HG03558 (cell line): ENCODE data around the gene ASB8.

Source experiments
- ATAC-seq: cut with Tn5 transposase; IDR thresholded peaks from one replicate; pipeline ENCODE4 v1.9.1; 2021; ENCODE audit warnings: moderate number of reproducible peaks; ENCODE audit not compliant: unreplicated experiment; ENCODE audit errors: extremely low read depth

Gene ASB8

DNA sequence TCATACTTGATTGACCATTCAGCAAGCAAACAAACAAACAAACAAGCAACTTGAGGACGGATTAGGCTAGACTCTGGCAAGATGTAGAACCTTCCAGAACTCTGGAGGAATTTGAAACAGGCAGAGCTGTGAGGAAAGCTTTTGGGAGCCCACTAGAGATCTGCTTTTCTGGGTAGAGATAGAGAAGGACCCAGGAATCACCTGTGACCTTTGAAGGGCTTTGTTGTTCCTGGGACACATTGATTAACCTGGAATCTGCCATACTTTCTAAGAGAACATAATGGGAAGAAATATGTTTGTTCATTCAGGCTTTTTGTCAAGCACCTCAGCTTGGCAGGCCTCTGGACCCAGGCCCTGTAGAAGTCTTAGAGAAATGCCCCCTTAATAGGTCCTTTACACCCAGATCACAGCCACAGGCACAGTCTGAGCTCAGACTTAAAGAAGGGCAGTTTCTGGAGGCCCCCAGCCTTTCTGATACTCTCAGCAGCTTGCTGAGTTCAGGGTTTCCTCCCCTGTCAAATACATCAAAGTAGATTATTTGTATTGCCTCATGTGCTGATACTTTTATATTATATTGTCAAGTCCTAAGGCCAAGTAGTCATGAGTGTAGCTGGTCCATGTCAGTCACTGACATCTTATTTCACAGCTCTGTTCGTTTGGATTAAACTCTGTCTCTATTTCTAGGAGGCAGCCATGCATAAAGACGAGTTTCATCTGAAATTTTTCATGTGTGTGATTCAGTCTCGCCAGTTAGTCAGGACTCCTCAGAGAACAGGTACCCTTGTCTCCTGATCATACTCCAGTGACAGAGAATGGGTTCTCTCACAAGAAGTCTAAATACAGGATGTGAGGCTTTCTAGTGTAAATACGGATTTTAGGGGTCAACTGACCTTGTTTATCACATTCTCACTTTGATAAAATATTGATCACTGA lies 50.4 kb downstream of the ASB8 start:
- no peak for ATAC-seq

DNA sequence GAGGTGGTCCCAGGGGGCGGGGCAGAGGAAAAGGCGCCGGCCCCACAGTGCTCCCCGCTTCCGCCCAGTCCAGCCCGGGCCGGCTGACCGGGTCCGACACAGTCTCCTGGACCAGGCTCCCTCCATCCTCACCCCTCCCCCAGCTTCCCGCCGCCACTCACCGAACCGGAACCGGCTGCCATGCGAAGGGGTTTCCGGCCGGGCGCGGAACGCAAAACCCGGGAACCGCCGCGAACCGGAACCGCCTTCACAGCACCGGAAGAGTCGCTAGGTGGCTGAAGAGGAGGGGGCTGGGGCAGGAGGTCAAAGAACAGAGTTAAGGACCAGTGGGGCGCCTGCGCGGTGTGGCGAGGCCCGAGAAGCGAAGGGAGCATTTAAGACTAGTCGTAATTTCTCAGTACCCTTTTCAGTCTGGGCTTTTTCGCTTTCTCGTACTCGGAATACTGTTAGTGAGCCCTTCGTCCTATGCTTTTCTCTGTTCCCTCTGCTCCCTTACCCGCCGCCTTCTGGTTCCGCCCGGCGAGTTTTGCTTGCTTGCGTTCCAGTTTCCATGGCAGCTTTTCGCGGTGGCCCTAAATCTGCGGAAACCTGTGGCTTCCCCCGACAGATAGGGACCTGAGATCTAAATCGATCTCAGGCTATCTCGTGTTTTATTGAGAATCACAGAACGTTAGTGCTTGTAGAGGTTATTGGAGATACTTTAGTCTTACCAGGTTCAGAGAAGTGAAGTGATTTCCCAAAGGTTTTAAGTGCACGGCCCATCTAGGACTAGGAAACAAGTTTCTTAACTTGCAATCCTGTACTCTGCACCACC lies 51.2 kb downstream of the ASB8 start, which contains the start of gene SENP1:
SENP1 (minus strand) TSS at position 213 of the 814 bp plus-strand sequence. CDS start 4,607 bp downstream, outside the sequence.
- no peak for ATAC-seq

DNA sequence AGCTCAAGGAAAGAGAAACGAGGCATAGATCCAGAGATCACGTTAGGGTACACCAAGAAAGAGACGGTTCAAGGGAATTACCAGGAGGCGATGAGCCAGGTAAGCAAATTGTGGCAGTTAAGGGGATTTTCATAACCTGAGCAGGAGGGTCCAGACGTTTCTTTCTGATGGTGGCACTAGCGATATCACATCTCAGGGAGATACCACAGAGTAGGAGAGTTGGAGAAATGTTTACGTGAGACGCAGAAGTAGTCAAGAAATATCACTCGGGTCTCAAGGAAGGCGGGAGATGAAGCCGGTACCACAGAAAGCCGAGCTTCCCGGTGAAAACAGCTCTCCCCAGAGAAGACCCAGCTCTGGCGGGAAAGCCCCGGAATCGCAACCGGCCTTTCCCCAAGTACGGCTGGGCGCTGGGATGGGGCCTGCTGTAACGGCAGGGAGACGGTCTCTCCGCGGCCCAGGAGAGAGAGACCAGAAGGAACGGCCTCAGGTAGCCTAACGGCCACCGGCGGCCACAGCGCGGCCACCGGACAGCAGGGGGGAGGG lies 51.9 kb downstream of the ASB8 start:
- no peak for ATAC-seq

DNA sequence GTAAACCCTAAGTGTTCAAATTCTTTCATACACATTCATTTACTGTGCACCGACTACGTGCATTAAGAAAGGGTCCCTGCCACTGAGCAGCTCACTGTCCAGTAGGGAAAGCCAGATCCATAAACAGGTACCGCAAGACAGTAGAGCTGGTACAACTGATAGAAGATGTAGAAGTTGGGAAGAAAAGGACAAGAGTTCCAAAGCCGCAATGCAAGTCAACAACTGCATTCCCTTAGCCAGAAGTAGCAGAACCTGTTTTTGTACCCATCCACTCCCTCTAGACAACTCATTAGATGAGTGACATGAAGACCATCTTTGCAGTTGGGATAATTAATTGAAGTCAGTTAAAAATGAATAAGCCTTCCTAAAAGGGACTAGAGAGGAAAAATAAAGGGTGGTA lies 52.8 kb downstream of the ASB8 start:
- no peak for ATAC-seq
